DOHH2 (cell line): ENCODE measurements around the gene FAM234B.

Experiments used
- H3F3A ChIP-seq: fragments of 200-600 bp; sonication (generic), shearing (Covaris generic); 2 replicates; pipeline ENCODE4 v1.6.0; 2016; ENCODE audit warnings: antibody characterized with exemption, mild to moderate bottlenecking; ENCODE audit not compliant: control insufficient read depth, insufficient read depth
- H3K27ac ChIP-seq: fragments of 200-600 bp; sonication (generic); 2 replicates; pipeline ENCODE4 v1.5.1; 2014; ENCODE audit warnings: low read depth, mild to moderate bottlenecking, low read length, moderate library complexity
- H3K27me3 ChIP-seq: fragments of 200-600 bp; sonication (generic); 2 replicates; pipeline ENCODE4 v1.6.1; 2014; ENCODE audit warnings: mild to moderate bottlenecking, low read length, mixed read lengths; ENCODE audit not compliant: control insufficient read depth
- H3K36me3 ChIP-seq: fragments of 200-600 bp; sonication (generic); 2 replicates; pipeline ENCODE4 v1.6.1; 2014; ENCODE audit warnings: mild to moderate bottlenecking, low read length, moderate library complexity, mixed read lengths; ENCODE audit not compliant: control insufficient read depth
- H3K4me1 ChIP-seq: fragments of 200-600 bp; sonication (generic); 2 replicates; pipeline ENCODE4 v1.6.1; 2014; ENCODE audit warnings: mild to moderate bottlenecking, low read length, mixed read lengths; ENCODE audit not compliant: control insufficient read depth
- H3K4me2 ChIP-seq: fragments of 200-600 bp; sonication (generic); 2 replicates; pipeline ENCODE4 v1.6.0; 2014; ENCODE audit warnings: mild to moderate bottlenecking, low read length, moderate library complexity
- H3K4me3 ChIP-seq: fragments of 200-600 bp; sonication (generic); 2 replicates; pipeline ENCODE4 v1.5.1; 2014; ENCODE audit warnings: mild to moderate bottlenecking, low read length, mixed read lengths
- H3K79me2 ChIP-seq: fragments of 200-600 bp; sonication (generic); 2 replicates; pipeline ENCODE4 v1.6.1; 2014; ENCODE audit warnings: mild to moderate bottlenecking, low read length, mixed read lengths; ENCODE audit not compliant: control insufficient read depth
- H3K9me2 ChIP-seq: fragments of 200-600 bp; sonication (generic); replicated peaks from 2 replicates; pipeline ENCODE4 v1.6.1; 2014; ENCODE audit warnings: mild to moderate bottlenecking, low read length, mixed read lengths; ENCODE audit not compliant: control insufficient read depth
- H3K9me3 ChIP-seq: fragments of 200-600 bp; sonication (generic); 2 replicates; pipeline ENCODE4 v1.6.1; 2014; ENCODE audit warnings: antibody characterized with exemption, low read length, mixed read lengths; ENCODE audit not compliant: control insufficient read depth, insufficient read depth
- H4K20me1 ChIP-seq: fragments of 200-600 bp; sonication (generic); 2 replicates; pipeline ENCODE4 v1.6.0; 2014; ENCODE audit warnings: low read depth, mild to moderate bottlenecking, antibody characterized with exemption, low read length, moderate library complexity; ENCODE audit not compliant: control insufficient read depth, insufficient read depth
- CTCF ChIP-seq: fragments of 200-600 bp; sonication (generic); IDR thresholded peaks from one replicate; pipeline ENCODE4 v1.5.1; 2014; ENCODE audit warnings: antibody characterized with exemption, mild to moderate bottlenecking, low read depth, low read length; ENCODE audit not compliant: poor library complexity, severe bottlenecking
- EZH2phosphoT487 ChIP-seq: fragments of 200-600 bp; sonication (generic); IDR thresholded peaks from 2 replicates; pipeline ENCODE4 v1.6.1; 2017; ENCODE audit warnings: borderline replicate concordance, mild to moderate bottlenecking, antibody characterized with exemption, low read length, moderate library complexity, mixed read lengths

FAM234B gene

GRCh38 chr12:13127444-13127843 lies 83.3 kb downstream of the FAM234B start:
- Histone ChIP-seq H3K27me3 (peaks cover 5% of the 10 kb centered on the region; the same call in 1 of the 2 replicates), H4K20me1 (no peaks in the 10 kb centered on the region), H3K4me1 (no peaks in the 10 kb centered on the region), H3F3A (no peaks in the 10 kb centered on the region), H3K36me3 (no peaks in the 10 kb centered on the region), H3K4me3 (no peak overlapping the region), H3K79me2 (no peaks in the 10 kb centered on the region), H3K4me2 (no peak overlapping the region), H3K9me3 (no peaks in the 10 kb centered on the region), H3K9me2 (no peaks in the 10 kb centered on the region), H3K27ac (no peak overlapping the region)
- TF ChIP-seq CTCF, result no peak
- no peak for TF ChIP-seq EZH2phosphoT487

- Histone ChIP-seq H3K4me1 (no peaks in the 10 kb centered on the region), H3K36me3 (no peaks in the 10 kb centered on the region), H3K4me3 (no peak overlapping the region), H3K27ac (no peak overlapping the region), H3K27me3 (peaks cover 5% of the 10 kb centered on the region; the same call in 1 of the 2 replicates), H3K9me3 (no peaks in the 10 kb centered on the region), H3K9me2 (no peaks in the 10 kb centered on the region), H4K20me1 (no peaks in the 10 kb centered on the region), H3F3A (no peaks in the 10 kb centered on the region), H3K79me2 (no peaks in the 10 kb centered on the region), H3K4me2 (no peak overlapping the region)
- no peak for TF ChIP-seq CTCF
- TF ChIP-seq EZH2phosphoT487, result no peak
These were observed 84.2 kb downstream of the FAM234B start for GRCh38 chr12:13128291-13128965.

GRCh38 chr12:13130981-13131380 lies 86.8 kb downstream of the FAM234B start:
- no peaks in the 10 kb centered on the region; the same call in 1 of the 2 replicates for H3K27me3 ChIP-seq
- no peaks in the 10 kb centered on the region for H3K4me1 ChIP-seq
- no peaks in the 10 kb centered on the region for H4K20me1 ChIP-seq
- H3K36me3 ChIP-seq, result no peaks in the 10 kb centered on the region
- no peaks in the 10 kb centered on the region for H3K9me3 ChIP-seq
- no peak overlapping the region for H3K4me2 ChIP-seq
- no peaks in the 10 kb centered on the region for H3F3A ChIP-seq
- no peak overlapping the region for H3K27ac ChIP-seq
- no peaks in the 10 kb centered on the region for H3K9me2 ChIP-seq
- no peaks in the 10 kb centered on the region for H3K79me2 ChIP-seq
- TF ChIP-seq EZH2phosphoT487 (no peak), CTCF (no peak)
- H3K4me3 ChIP-seq, result no peak overlapping the region
